ENCODE data around the gene KRIT1.
"Not testable (repeated sequence)": the region's sequence is repeated elsewhere in the genome, so short reads cannot be mapped to it uniquely, and the experiment has no call there.

KRIT1 gene

DNA sequence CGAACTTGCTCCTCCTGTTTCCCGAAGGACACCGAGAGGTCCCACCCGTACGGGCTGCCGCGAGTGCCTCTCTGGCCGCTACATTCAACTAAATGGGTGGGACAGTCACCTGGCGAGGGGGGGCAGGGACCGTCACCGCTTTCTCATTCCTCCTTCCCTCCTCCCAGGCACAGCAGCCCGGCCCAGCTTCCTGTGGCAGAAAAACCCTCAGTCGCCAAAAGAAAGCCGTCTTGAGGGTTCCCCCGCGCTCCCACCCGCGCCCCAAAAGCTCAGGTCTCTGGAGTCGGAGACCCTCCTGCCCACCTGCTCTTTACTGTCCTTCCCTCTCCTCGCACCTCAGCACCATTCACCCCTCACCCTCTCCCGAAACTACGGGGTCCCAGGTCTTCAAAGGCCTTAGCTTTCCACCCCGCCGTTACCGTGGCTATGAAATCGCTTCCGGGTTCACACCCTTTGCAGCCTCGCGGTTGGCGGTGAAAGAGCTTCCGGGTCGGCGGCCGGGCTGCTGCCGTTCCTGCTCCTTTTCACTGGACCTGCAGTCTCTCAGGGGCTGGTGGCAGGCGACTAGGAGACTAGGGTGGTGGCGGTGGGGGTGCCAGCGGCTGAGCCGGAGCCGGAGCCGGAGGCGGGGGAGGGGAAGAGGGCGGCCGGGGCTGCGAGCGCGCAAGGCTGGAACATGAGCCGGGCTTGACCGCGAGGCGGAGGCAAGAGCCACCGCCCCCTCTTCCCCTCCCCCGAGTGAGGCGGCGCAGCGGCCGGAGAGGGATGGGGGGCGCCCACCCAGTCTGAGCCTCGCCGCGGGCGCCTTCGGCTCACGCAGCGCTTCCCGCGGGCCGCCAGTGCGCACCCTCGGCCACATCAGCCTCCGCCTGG lies at the start of gene KRIT1, which contains the start of gene ANKIB1:
TSS of gene KRIT1 (minus strand) at position 428 of the 873 bp plus-strand sequence. CDS start 3,779 bp downstream, outside the sequence.
TSS of gene ANKIB1 (plus strand) at position 488 of the 873 bp plus-strand sequence. CDS start 49,005 bp downstream, outside the sequence.
- DNase-seq (ENCODE audit: low spot score) = peak; percentile 91

DNA sequence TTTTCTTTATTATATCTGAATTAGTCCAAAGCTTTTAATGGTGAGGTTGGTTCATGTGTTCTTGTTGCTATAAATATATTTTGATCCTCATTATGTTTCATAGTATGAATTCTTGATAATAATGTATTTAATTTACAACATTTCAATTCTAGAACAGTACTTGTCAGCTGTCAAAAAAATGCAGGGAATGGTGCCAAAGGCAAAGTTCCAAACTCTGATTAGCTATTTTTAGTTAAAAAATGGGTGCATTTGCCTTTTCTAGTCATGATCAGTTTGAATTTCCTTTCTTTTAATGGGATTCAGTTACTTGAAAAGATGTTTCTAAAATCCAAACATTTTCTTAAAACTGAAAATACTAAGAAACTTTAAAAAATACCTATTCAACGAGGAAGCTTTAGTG lies 49.7 kb upstream of the KRIT1 start:
- no peak for DNase-seq (ENCODE audit: low spot score)

- no peak for DNase-seq (ENCODE audit: low spot score)
Observed at GRCh38 chr7:92293896-92294590, 48.3 kb upstream of the KRIT1 start.

DNA sequence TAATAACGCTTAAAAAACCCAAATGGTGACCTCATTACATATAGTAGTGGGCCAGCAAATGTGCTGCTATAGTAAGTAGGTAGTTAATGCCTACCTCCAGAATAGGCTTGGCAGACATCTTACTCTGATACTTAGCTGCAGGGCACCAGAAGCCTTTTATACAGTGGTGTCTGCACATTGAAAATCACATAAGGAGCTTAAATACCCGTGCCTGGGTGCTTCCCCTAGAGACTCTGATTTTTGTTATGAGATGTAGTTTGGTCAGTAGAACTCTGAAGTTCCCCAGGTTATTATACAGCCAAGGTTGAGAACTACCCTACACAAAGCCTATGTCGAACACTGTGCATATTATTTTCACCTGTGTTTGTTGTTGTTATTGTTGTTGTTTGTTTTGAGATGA lies 47.3 kb upstream of the KRIT1 start:
- no peak for DNase-seq (ENCODE audit: low spot score)

DNA sequence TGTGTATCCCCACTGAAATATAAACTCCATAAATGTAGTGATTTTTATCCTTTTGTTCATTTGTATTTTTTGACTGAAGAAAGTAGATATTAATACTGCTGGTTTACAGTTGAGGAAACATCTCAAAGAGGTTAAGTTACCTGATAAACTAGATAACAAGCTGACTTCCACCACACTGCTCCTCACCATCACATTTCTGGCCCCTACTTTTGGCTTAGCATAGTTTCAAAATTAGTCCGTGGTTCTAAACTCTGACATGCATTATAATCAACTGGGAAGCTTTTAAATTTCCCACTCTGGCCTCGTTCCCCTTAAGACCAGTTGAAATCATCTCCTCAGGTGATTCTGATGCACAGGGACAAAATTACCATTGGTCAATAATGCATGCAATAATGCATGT lies 43.6 kb upstream of the KRIT1 start:
- DNase-seq (ENCODE audit: low spot score) = no peak

GRCh38 chr7:92282930-92283329 lies 37.2 kb upstream of the KRIT1 start:
- no peak for DNase-seq (ENCODE audit: low spot score)

GRCh38 chr7:92282221-92282814 lies 36.6 kb upstream of the KRIT1 start:
- no peak for DNase-seq (ENCODE audit: low spot score)

- no peak for DNase-seq (ENCODE audit: low spot score)
Observed at GRCh38 chr7:92281031-92281430, 35.3 kb upstream of the KRIT1 start.

GRCh38 chr7:92279396-92280031 lies 33.8 kb upstream of the KRIT1 start:
- DNase-seq (ENCODE audit: low spot score) = no peak

- DNase-seq (ENCODE audit: low spot score) = no peak
Observed at GRCh38 chr7:92276460-92276864, 30.7 kb upstream of the KRIT1 start.

DNA sequence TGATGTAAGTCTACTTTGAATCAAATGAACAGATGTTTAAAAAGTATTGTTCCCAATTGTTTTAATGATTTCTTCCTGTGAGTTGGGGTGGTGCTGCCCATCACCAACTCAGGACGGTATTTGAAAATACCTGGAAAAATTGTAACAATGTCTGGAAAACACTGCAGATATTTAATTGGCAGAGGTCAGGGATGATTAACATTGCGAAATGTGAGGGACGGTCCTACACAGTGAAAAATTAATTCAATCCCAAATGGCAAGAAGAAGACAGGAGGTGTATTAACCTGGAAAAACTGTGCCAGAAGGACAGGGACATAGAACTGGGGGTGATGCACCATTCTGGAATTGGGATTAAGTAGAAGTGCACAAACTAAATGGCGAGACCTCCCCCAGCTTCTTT lies 29.6 kb upstream of the KRIT1 start:
- DNase-seq (ENCODE audit: low spot score) = no peak

- DNase-seq (ENCODE audit: low spot score) = no peak
Observed at GRCh38 chr7:92268921-92269320, 23.2 kb upstream of the KRIT1 start.

DNA sequence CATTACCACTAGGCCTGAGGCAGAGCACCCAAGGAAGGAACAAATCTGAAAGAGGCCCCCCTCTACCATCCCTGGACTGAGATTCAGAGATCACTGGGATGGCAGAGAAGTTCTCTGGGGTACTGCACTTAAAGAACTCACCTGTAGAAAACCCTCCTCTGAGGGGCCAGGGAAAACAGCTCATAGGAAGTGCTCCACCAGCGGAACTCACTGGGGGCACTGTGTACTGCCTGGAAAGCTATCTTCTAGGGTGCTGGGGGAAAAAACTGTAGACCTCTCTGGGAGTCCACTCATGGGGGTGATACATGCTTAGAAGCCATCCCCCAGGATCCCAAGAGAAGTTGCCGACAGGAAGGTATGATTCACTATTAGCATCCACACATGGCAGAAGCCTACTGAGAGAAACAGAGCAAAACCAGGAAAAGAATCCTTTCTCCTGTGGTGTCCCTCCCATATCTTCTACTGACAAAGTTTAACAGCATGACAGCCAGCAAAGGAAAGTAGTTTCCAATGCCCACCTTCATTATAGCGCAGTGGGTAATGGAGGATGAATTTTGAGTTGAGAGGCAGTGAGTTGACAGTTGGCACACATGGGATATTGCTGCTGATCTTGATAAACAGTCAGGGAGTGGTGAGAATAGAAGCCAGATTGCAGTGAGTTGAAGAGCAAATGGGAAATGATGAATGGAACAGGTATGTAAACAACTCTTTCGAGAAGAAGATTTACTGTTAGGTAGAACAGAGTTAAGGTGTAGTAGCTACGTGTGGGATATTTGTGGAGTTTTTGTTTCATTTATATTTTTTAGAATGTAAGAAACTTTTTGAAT lies 20.9 kb upstream of the KRIT1 start:
- peak; percentile 8 for DNase-seq (ENCODE audit: low spot score)

DNA sequence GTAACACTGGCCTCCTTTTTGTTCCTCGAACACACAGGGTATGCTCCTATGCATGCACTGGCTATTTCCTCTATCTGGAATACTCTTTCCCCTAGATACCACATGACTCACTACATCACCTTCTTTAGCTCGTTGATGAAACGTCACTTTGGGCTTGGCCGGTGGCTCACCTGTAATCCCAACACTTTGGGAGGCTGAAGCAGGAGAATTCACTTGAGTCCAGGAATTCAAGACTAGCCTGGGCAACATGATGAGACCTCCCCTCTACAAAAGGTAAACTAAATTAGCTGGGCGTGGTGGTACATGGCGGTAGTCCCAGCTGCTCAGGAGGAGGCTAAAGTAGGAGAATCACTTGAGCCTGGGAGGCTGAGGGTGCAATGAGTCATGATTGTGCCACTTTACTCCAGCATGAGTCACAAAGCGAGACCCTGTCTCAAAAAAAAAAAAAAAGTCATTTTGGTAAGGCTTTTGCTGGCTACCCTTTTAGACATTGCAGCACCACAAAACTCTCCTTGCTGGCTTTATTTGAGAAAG lies 14.6 kb upstream of the KRIT1 start:
- DNase-seq (ENCODE audit: low spot score) = no peak

- DNase-seq (ENCODE audit: low spot score) = no peak
Observed at GRCh38 chr7:92259610-92260247, 14.0 kb upstream of the KRIT1 start.

GRCh38 chr7:92259062-92259461 lies 13.3 kb upstream of the KRIT1 start:
- DNase-seq (ENCODE audit: low spot score) = no peak

GRCh38 chr7:92255308-92255707 lies 9.6 kb upstream of the KRIT1 start:
- DNase-seq (ENCODE audit: low spot score) = peak; percentile 89

DNA sequence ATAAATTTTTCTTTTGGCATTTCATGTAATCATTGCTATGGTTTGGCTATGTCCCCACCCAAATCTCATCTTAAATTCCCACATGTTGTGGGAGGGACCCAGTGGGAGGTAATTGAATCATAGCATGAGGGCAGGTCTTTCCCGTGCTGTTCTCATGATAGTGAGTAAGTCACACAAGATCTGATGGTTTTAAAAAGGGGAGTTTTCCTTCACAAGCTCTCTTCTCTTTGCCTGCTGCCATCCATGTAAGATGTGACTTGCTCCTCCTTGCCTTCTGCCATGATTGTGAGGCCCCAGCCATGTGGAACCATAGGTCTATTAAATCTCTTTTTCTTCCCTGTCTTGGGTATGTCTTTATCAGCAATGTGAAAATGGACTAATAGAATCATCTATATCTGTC lies 9.1 kb upstream of the KRIT1 start:
- not testable (repeated sequence) for DNase-seq (ENCODE audit: low spot score)

- DNase-seq (ENCODE audit: low spot score) = no peak
Observed at GRCh38 chr7:92253251-92253650, 7.5 kb upstream of the KRIT1 start.

GRCh38 chr7:92251181-92251580 lies 5.5 kb upstream of the KRIT1 start:
- DNase-seq (ENCODE audit: low spot score) = no peak

GRCh38 chr7:92250603-92251002 lies 4.9 kb upstream of the KRIT1 start:
- DNase-seq (ENCODE audit: low spot score) = no peak

Measured in AG20443 (cell line).